GM21717 (cell line): Measurements from ENCODE around the gene CEBPG.

Experiments
- ATAC-seq: cut with Tn5 transposase; IDR thresholded peaks from one replicate; pipeline ENCODE4 v1.9.1; 2021; ENCODE audit warnings: mild to moderate bottlenecking, moderate library complexity; ENCODE audit not compliant: unreplicated experiment

Gene CEBPG

GRCh38 chr19:33350538-33351309 is 22.8 kb upstream of the CEBPG start:
- no peak for ATAC-seq

GRCh38 chr19:33355535-33355934 is 18.0 kb upstream of the CEBPG start:
- ATAC-seq: no peak

GRCh38 chr19:33357556-33357955 is 16.0 kb upstream of the CEBPG start:
- no peak for ATAC-seq

- no peak for ATAC-seq
These were observed 15.1 kb upstream of the CEBPG start for GRCh38 chr19:33358408-33358807.

- ATAC-seq: no peak
These were observed 13.9 kb upstream of the CEBPG start for GRCh38 chr19:33359581-33359980.

- ATAC-seq: no peak
These were observed 10.8 kb upstream of the CEBPG start for GRCh38 chr19:33362508-33363228.

- ATAC-seq: no peak
These were observed 10.0 kb upstream of the CEBPG start for GRCh38 chr19:33363476-33363875.

GRCh38 chr19:33365691-33366090 is 7.8 kb upstream of the CEBPG start:
- ATAC-seq: no peak

- no peak for ATAC-seq
These were observed 7.4 kb upstream of the CEBPG start for GRCh38 chr19:33366127-33366526.

- ATAC-seq: no peak
These were observed 6.6 kb upstream of the CEBPG start for GRCh38 chr19:33366897-33367296.

GRCh38 chr19:33368074-33368864 is 5.2 kb upstream of the CEBPG start:
- ATAC-seq: no peak

- no peak for ATAC-seq
These were observed 2.7 kb upstream of the CEBPG start for GRCh38 chr19:33370783-33371182.

- no peak for ATAC-seq
These were observed 766 bp downstream of the CEBPG start for GRCh38 chr19:33374236-33374714.

GRCh38 chr19:33375156-33375836 is 1.8 kb downstream of the CEBPG start:
- ATAC-seq: no peak

- no peak for ATAC-seq
These were observed 2.3 kb downstream of the CEBPG start for GRCh38 chr19:33375837-33376159.

- no peak for ATAC-seq
These were observed 2.9 kb downstream of the CEBPG start for GRCh38 chr19:33376423-33376822.

GRCh38 chr19:33376941-33377557 is 3.5 kb downstream of the CEBPG start:
- ATAC-seq: no peak

GRCh38 chr19:33377586-33378475 is 4.3 kb downstream of the CEBPG start:
- no peak for ATAC-seq

GRCh38 chr19:33379151-33379829 is 5.8 kb downstream of the CEBPG start:
- no peak for ATAC-seq
